Kidney tubule cell (primary cell): ENCODE measurements around the gene SAA2.
"Not testable (repeated sequence)": the region's sequence is repeated elsewhere in the genome, so short reads cannot be mapped to it uniquely, and the experiment has no call there.

ENCODE experiments used
- DNase-seq: peaks from one replicate; pipeline ENCODE4 v3.0.0-alpha.2; 2018; ENCODE audit warnings: low spot score

SAA2 gene

GRCh38 chr11:18248561-18248960, at the start of gene SAA2:
TSS of gene SAA2 (minus strand) at chr11:18248668. CDS start at chr11:18248011, 657 bp downstream.
- peak; percentile 90 for DNase-seq

- DNase-seq = no peak
Observed at GRCh38 chr11:18295316-18295715, 46.8 kb upstream of the SAA2 start.

- DNase-seq = no peak
Observed at GRCh38 chr11:18294862-18295261, 46.4 kb upstream of the SAA2 start.

- DNase-seq = no peak
Observed at GRCh38 chr11:18288911-18289310, 40.4 kb upstream of the SAA2 start.

- no peak for DNase-seq
Observed at GRCh38 chr11:18285841-18286240, 37.4 kb upstream of the SAA2 start.

- no peak for DNase-seq
Observed at GRCh38 chr11:18282626-18283025, 34.2 kb upstream of the SAA2 start.

- DNase-seq = no peak
Observed at GRCh38 chr11:18280438-18281045, 32.1 kb upstream of the SAA2 start.

GRCh38 chr11:18277565-18278271, 29.2 kb upstream of the SAA2 start:
- DNase-seq = no peak

GRCh38 chr11:18271206-18271605, 22.7 kb upstream of the SAA2 start:
- DNase-seq = no peak

GRCh38 chr11:18270102-18270501, 21.6 kb upstream of the SAA2 start:
- no peak for DNase-seq

GRCh38 chr11:18269252-18269651, 20.8 kb upstream of the SAA2 start:
- not testable (repeated sequence) for DNase-seq

- peak; percentile 77 for DNase-seq
Observed at GRCh38 chr11:18267335-18268133, 19.1 kb upstream of the SAA2 start.

GRCh38 chr11:18265949-18266348, 17.5 kb upstream of the SAA2 start, which contains the start of gene SAA1:
TSS of gene SAA1 (plus strand) at chr11:18266264. CDS start at chr11:18266888, 624 bp downstream.
- peak; percentile 82 for DNase-seq

- DNase-seq = no peak
Observed at GRCh38 chr11:18264677-18265555, 16.4 kb upstream of the SAA2 start.

GRCh38 chr11:18264035-18264434, 15.6 kb upstream of the SAA2 start:
- DNase-seq = no peak

GRCh38 chr11:18262681-18263350, 14.3 kb upstream of the SAA2 start:
- DNase-seq = peak; percentile 43

GRCh38 chr11:18261721-18262120, 13.3 kb upstream of the SAA2 start:
- no peak for DNase-seq

GRCh38 chr11:18259259-18259658, 10.8 kb upstream of the SAA2 start:
- DNase-seq = no peak

GRCh38 chr11:18254781-18255361, 6.4 kb upstream of the SAA2 start:
- no peak for DNase-seq

GRCh38 chr11:18253778-18254338, 5.4 kb upstream of the SAA2 start:
- DNase-seq = no peak

GRCh38 chr11:18253233-18253632, 4.8 kb upstream of the SAA2 start:
- DNase-seq = peak; percentile 8
